Endothelial cell of umbilical vein (primary cell): ENCODE measurements around the gene CPB2. TPM values are rescaled to one million over a fixed set of nuclear protein-coding genes. Genes with fewer than 3 reads are reported as not detected.

Experiments used
- BruUV-seq: library from RNA; stranded (reverse); fragments of 400-500 nt; replicated peaks from 2 replicates; lab custom pipeline; 2021; lab: Mats Ljungman, UMichigan
- CTCF ChIA-PET: fragments of 300-600, 350-600 bp; sonication (Branson Sonifier 250); formaldehyde crosslinking; loops from one replicate; lab custom pipeline; 2021; ENCODE audit warnings: antibody characterized with exemption, inconsistent platforms; lab: Charles Lee
- POLR2A ChIA-PET: fragments of 300-600, 350-600 bp; sonication (Branson Sonifier 250); formaldehyde crosslinking; loops from one replicate; lab custom pipeline; 2021; ENCODE audit warnings: antibody characterized with exemption, inconsistent platforms; lab: Charles Lee
- DNase-seq: peaks from one replicate; pipeline ENCODE4 v3.0.0-alpha.2; 2011; ENCODE audit warnings: low read depth, low spot score
- FAIRE-seq: peaks from 2 replicates; lab custom pipeline; 2011; peaks lifted over from hg19 to GRCh38; lab: Jason Lieb, UNC
- H2AFZ ChIP-seq: 2 replicates; pipeline ENCODE4 v1.6.0; 2012; ENCODE audit warnings: low read depth, low read length, control low read depth, inconsistent platforms
- H3K27ac ChIP-seq: 2 replicates; pipeline ENCODE4 v1.5.1; 2011; ENCODE audit warnings: low read depth, mild to moderate bottlenecking, control low read depth, low read length, moderate library complexity; ENCODE audit not compliant: insufficient read depth
- H3K27me3 ChIP-seq, 2 experiments: 2 replicates each; pipeline versions ENCODE4 v1.6.0 to v1.6.1; 2011; ENCODE audit warnings: low read length in 2 of 2, mixed read lengths in 1 of 2; ENCODE audit not compliant: control insufficient read depth in 2 of 2, insufficient read depth in 2 of 2
- H3K36me3 ChIP-seq, 2 experiments: 2 replicates in 1 of 2; 3 replicates in 1 of 2; pipeline ENCODE4 v1.5.1; 2011; ENCODE audit warnings: low read length in 2 of 2, mild to moderate bottlenecking in 1 of 2, moderate library complexity in 1 of 2; ENCODE audit not compliant: control insufficient read depth in 2 of 2, insufficient read depth in 2 of 2; ENCODE audit errors: extremely low read depth in 1 of 2
- H3K4me1 ChIP-seq: 3 replicates; pipeline ENCODE4 v1.5.1; 2011; ENCODE audit warnings: mild to moderate bottlenecking, low read length; ENCODE audit not compliant: control insufficient read depth, insufficient read depth; ENCODE audit errors: extremely low read depth
- H3K4me2 ChIP-seq: 2 replicates; pipeline ENCODE4 v1.6.1; 2011; ENCODE audit warnings: low read length, control low read depth, mixed read lengths; ENCODE audit not compliant: insufficient read depth
- H3K4me3 ChIP-seq, 3 experiments: fragments of 200-600 bp in 1 of 3; sonication (generic), shearing (Covaris generic) in 1 of 3; replicated peaks in 1 of 3; 2 replicates each; pipeline ENCODE4 v1.5.1; 2011 to 2016; ENCODE audit warnings: control low read depth in 3 of 3, low read length in 3 of 3, mild to moderate bottlenecking in 2 of 3, inconsistent platforms in 1 of 3, low read depth in 1 of 3, moderate library complexity in 1 of 3; ENCODE audit not compliant: insufficient read depth in 1 of 3
- H3K79me2 ChIP-seq: 2 replicates; pipeline ENCODE4 v1.6.0; 2012; ENCODE audit warnings: low read length, inconsistent platforms; ENCODE audit not compliant: control insufficient read depth, insufficient read depth
- H3K9ac ChIP-seq: replicated peaks from 2 replicates; pipeline ENCODE3; 2011; ENCODE audit warnings: low read length, control low read depth; ENCODE audit not compliant: insufficient read depth; ENCODE audit errors: extremely low read depth
- H3K9me1 ChIP-seq: replicated peaks from 3 replicates; pipeline ENCODE4 v1.6.0; 2011; ENCODE audit warnings: mild to moderate bottlenecking, low read length; ENCODE audit not compliant: control insufficient read depth, insufficient read depth; ENCODE audit errors: extremely low read depth
- H3K9me3 ChIP-seq: replicated peaks from 2 replicates; pipeline ENCODE4 v1.5.1; 2012; ENCODE audit warnings: low read length, inconsistent platforms; ENCODE audit not compliant: control insufficient read depth, insufficient read depth
- H4K20me1 ChIP-seq: replicated peaks from 2 replicates; pipeline ENCODE3; 2011; ENCODE audit warnings: mild to moderate bottlenecking, low read length; ENCODE audit not compliant: control insufficient read depth, insufficient read depth; ENCODE audit errors: extremely low read depth
- EZH2 ChIP-seq: IDR thresholded peaks from 2 replicates; pipeline ENCODE4 v1.6.1; 2012; ENCODE audit warnings: borderline replicate concordance, low read depth, mild to moderate bottlenecking, moderate library complexity, low read length, inconsistent platforms; ENCODE audit not compliant: severe bottlenecking
- FOS ChIP-seq: IDR thresholded peaks from 2 replicates; pipeline ENCODE4 v1.6.1; 2011; ENCODE audit warnings: mild to moderate bottlenecking, low read length, moderate library complexity, borderline replicate concordance; ENCODE audit not compliant: insufficient read depth
- GATA2 ChIP-seq: IDR thresholded peaks from 2 replicates; pipeline ENCODE4 v1.7.0; 2011; ENCODE audit warnings: low read depth, mild to moderate bottlenecking, moderate library complexity, mixed read lengths, low read length; ENCODE audit not compliant: insufficient read length, insufficient read depth
- JUN ChIP-seq: IDR thresholded peaks from 2 replicates; pipeline ENCODE4 v1.6.1; 2011; ENCODE audit warnings: borderline replicate concordance, low read depth; ENCODE audit not compliant: insufficient read length, insufficient read depth
- MYC ChIP-seq: IDR thresholded peaks from one replicate; pipeline ENCODE4 v1.6.1; 2011; ENCODE audit warnings: mild to moderate bottlenecking, low read depth, low read length
- POLR2A ChIP-seq: IDR thresholded peaks from 2 replicates; pipeline ENCODE4 v1.6.1; 2012; ENCODE audit warnings: low read depth, mild to moderate bottlenecking, control low read depth, low read length
- POLR2AphosphoS5 ChIP-seq: IDR thresholded peaks from 2 replicates; pipeline ENCODE4 v1.6.1; 2012; ENCODE audit warnings: low read depth, mild to moderate bottlenecking, control low read depth, low read length, moderate library complexity; ENCODE audit not compliant: insufficient read depth
- dilution Hi-C: fragments of 300-500 bp; cut with MboI; formaldehyde crosslinking; loops from one replicate; pipeline ENCODE4 v1.15.0; 2019; ENCODE audit warnings: low sequenced_read_pairs; ENCODE audit not compliant: extremely low pct_ligation_motif_present
- intact Hi-C: fragments of 100-400 bp; cut with micrococcal nuclease; formaldehyde crosslinking; loops from one replicate; pipeline ENCODE4 v1.10.0; 2022
- polyA plus RNA-seq, 4 experiments: library from polyadenylated mRNA; depleted of rRNA in 3 of 4; stranded (reverse) in 3 of 4; unstranded in 1 of 4; fragments of >200 nt; gene quantifications; 2 replicates each; pipeline versions ENCODE4 v1.2.1 to v1.2.3, GENCODE V29; 2011 to 2012; ENCODE audit warnings: missing spikeins in 1 of 4
- total RNA-seq: library from RNA; stranded (reverse); gene quantifications from 2 replicates; pipeline ENCODE4 v1.2.3, GENCODE V29; 2021
- TF ChIP-seq, protein P1 (sequence below), 2 donors: IDR thresholded peaks; 1 replicate in 1 of 2; 2 replicates in 1 of 2; pipeline ENCODE4 v1.5.1; 2011; ENCODE audit warnings: low read length in 2 of 2, mild to moderate bottlenecking in 2 of 2, moderate library complexity in 2 of 2, control low read depth in 1 of 2, inconsistent platforms in 1 of 2, low read depth in 1 of 2; ENCODE audit not compliant: insufficient read depth in 1 of 2; ENCODE audit errors: extremely low read depth in 1 of 2
- TF ChIP-seq, protein P2 (sequence below): IDR thresholded peaks from 2 replicates; pipeline ENCODE4 v1.6.1; 2011; ENCODE audit not compliant: insufficient read depth, insufficient read length

The CPB2 gene
- total and polyA plus RNA-seq, 2 donors (not counting 3 experiments of a cell fraction or from before 2014, with no cell fraction given): not detected

DNA sequence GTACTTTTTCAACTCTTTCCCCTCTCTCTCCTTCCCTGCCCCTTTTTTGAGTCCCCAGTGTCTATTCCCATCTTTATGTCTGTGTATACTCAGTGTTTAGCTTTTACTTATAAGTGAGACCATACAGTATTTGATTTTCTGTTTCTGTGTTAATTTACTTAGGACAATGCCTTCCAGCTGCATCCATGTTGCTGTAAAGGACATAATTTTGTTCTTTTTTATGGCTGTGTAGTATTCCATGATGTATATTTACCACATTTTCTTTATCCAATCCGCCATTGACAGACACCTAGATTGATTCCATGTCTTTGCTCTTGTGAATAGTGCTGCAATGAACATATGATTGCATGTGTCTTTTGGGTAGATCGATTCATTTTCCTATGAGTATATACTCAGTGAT is 41.5 kb downstream of the CPB2 start:
- BruUV-seq: no TSS peak
- Histone ChIP-seq H3K36me3 (no peaks in the 10 kb centered on the region), H3K4me3 (no peak overlapping the region), H3K4me2 (no peak overlapping the region), H2AFZ (no peak overlapping the region), H3K9ac (no peak overlapping the region), H3K9me1 (no peaks in the 10 kb centered on the region), H3K27me3 (no peaks in the 10 kb centered on the region), H3K27ac (no peak overlapping the region), H3K9me3 (no peaks in the 10 kb centered on the region), H4K20me1 (no peaks in the 10 kb centered on the region), H3K4me1 (no peaks in the 10 kb centered on the region), H3K79me2 (no peaks in the 10 kb centered on the region)
- no peak for FAIRE-seq
- no peak for DNase-seq
- CTCF ChIA-PET: interaction anchor here (1.5 kb wide), 1 partner anchor 63 kb away, joined by 4 read pairs; no protein-coding TSS in a partner anchor
- TF ChIP-seq FOS (no peak), MYC (no peak), EZH2 (no peak), GATA2 (no peak), POLR2A (no peak), POLR2AphosphoS5 (no peak), JUN (no peak)
- TF ChIP-seq, protein P1, sequence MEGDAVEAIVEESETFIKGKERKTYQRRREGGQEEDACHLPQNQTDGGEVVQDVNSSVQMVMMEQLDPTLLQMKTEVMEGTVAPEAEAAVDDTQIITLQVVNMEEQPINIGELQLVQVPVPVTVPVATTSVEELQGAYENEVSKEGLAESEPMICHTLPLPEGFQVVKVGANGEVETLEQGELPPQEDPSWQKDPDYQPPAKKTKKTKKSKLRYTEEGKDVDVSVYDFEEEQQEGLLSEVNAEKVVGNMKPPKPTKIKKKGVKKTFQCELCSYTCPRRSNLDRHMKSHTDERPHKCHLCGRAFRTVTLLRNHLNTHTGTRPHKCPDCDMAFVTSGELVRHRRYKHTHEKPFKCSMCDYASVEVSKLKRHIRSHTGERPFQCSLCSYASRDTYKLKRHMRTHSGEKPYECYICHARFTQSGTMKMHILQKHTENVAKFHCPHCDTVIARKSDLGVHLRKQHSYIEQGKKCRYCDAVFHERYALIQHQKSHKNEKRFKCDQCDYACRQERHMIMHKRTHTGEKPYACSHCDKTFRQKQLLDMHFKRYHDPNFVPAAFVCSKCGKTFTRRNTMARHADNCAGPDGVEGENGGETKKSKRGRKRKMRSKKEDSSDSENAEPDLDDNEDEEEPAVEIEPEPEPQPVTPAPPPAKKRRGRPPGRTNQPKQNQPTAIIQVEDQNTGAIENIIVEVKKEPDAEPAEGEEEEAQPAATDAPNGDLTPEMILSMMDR (IDR thresholded peaks at IDR 0.05; ENCODE audit: extremely low read depth in 1 of 2, insufficient read depth in 1 of 2, low read depth in 1 of 2, low read length in 2 of 2): no peak
- TF ChIP-seq, protein P2, sequence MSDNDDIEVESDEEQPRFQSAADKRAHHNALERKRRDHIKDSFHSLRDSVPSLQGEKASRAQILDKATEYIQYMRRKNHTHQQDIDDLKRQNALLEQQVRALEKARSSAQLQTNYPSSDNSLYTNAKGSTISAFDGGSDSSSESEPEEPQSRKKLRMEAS: no peak
- dilution Hi-C loops (no loop called here), intact Hi-C loops (no loop called here)
- POLR2A ChIA-PET: no interaction called here
